Common myeloid progenitor, CD34-positive (primary cell): ENCODE results near the gene DDX3X.
"Not testable (repeated sequence)": the region's sequence is repeated elsewhere in the genome, so short reads cannot be mapped to it uniquely, and the experiment has no call there.

Experiments
- CTCF ChIA-PET: fragments of 350-600 bp; sonication (Branson Sonifier 250); formaldehyde crosslinking; loops from one replicate; lab custom pipeline; 2021; ENCODE audit warnings: antibody characterized with exemption; lab: Charles Lee
- POLR2A ChIA-PET: fragments of 350-600 bp; sonication (Branson Sonifier 250); formaldehyde crosslinking; loops from one replicate; lab custom pipeline; 2021; ENCODE audit warnings: antibody characterized with exemption; lab: Charles Lee
- DNase-seq, 3 donors: peaks; one replicate each; pipeline versions ENCODE4 v3.0.0 to v3.0.0-alpha.2; 2013
- H3K27ac ChIP-seq, 2 experiments: 1 replicate in 1 of 2; 2 replicates in 1 of 2; pipeline ENCODE4 v1.7.0; 2013; ENCODE audit warnings: inconsistent platforms in 2 of 2, low read length in 2 of 2, mild to moderate bottlenecking in 2 of 2, low read depth in 1 of 2, moderate library complexity in 1 of 2; ENCODE audit not compliant: severe bottlenecking in 2 of 2, insufficient read depth in 1 of 2, poor library complexity in 1 of 2
- H3K27me3 ChIP-seq, 5 experiments: replicated peaks in 2 of 5; 1 replicate in 3 of 5; 2 replicates in 2 of 5; pipeline versions ENCODE4 v1.6.1 to v1.7.0; 2013; ENCODE audit warnings: low read length in 4 of 5, mild to moderate bottlenecking in 2 of 5, moderate library complexity in 2 of 5, inconsistent platforms in 1 of 5; ENCODE audit not compliant: insufficient read depth in 5 of 5, control insufficient read depth in 4 of 5
- H3K36me3 ChIP-seq, 4 experiments: 1 replicate in 2 of 4; 2 replicates in 2 of 4; pipeline versions ENCODE4 v1.6.1 to v1.7.0; 2013; ENCODE audit warnings: low read length in 3 of 4, control low read depth in 1 of 4, mild to moderate bottlenecking in 1 of 4; ENCODE audit not compliant: control insufficient read depth in 4 of 4, insufficient read depth in 4 of 4
- H3K4me1 ChIP-seq, 4 experiments: 1 replicate in 3 of 4; 2 replicates in 1 of 4; pipeline versions ENCODE4 v1.6.1 to v1.7.1; 2013; ENCODE audit warnings: low read length in 3 of 4, mild to moderate bottlenecking in 3 of 4, control low read depth in 1 of 4, inconsistent platforms in 1 of 4, moderate library complexity in 1 of 4; ENCODE audit not compliant: control insufficient read depth in 4 of 4, insufficient read depth in 4 of 4; ENCODE audit errors: control extremely low read depth in 1 of 4
- H3K4me3 ChIP-seq, 7 experiments: 1 replicate in 4 of 7; 2 replicates in 3 of 7; pipeline versions ENCODE4 v1.5.1 to v1.7.0; 2013; ENCODE audit warnings: mild to moderate bottlenecking in 7 of 7, low read length in 6 of 7, moderate library complexity in 6 of 7, inconsistent platforms in 2 of 7, low read depth in 2 of 7, control low read depth in 1 of 7; ENCODE audit not compliant: insufficient read depth in 4 of 7, control insufficient read depth in 1 of 7; ENCODE audit errors: extremely low read depth in 1 of 7
- H3K9me3 ChIP-seq, 5 experiments: 1 replicate in 4 of 5; 2 replicates in 1 of 5; pipeline versions ENCODE4 v1.6.1 to v1.7.1; 2013; ENCODE audit warnings: low read length in 4 of 5, mild to moderate bottlenecking in 2 of 5, inconsistent platforms in 1 of 5, low read depth in 1 of 5, moderate library complexity in 1 of 5; ENCODE audit not compliant: control insufficient read depth in 4 of 5, insufficient read depth in 2 of 5; ENCODE audit errors: control extremely low read depth in 1 of 5
- WGBS: methylation state at CpG from one replicate; pipeline ENCODE4 v1.1.5; 2013; ENCODE audit not compliant: insufficient coverage; 5-methylcytosine and 5-hydroxymethylcytosine counted together

Gene DDX3X

DNA sequence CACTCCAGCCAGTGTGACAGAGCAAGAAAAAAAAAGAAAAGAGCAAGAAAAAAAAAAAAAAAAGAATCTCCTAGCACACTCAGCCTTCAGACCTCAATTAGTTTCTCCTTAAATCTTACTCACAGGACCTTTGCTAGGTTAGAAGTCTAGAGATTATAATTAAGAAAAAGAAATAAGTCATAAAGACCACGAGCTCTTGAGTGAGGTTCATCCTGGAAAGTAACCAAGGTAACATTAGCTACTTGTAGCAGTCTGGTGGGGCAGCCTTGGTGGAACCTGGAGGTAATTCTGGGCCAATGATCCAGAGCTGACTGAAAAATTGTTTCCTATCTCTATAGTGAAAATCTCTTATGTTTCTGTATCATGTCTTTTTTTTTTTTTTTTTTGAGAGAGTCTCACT is 21.2 kb upstream of the DDX3X start:
- Histone ChIP-seq H3K4me1 (peaks cover 0 to 16% (median 4%) of the 10 kb centered on the region in 4 experiments), H3K27me3 (peaks cover 0 to 9% (median 0%) of the 10 kb centered on the region in 5 experiments), H3K9me3 (no peaks in the 10 kb centered on the region), H3K36me3 (no peaks in the 10 kb centered on the region), H3K4me3 (no peak overlapping the region), H3K27ac (no peak overlapping the region)
- no peak for DNase-seq
- ChIA-PET POLR2A (no interaction called here), CTCF (interaction anchor here (1.0 kb wide), 1 partner anchor 18 kb away, joined by 3 read pairs; no protein-coding TSS in a partner anchor)
- WGBS: 86% methylated on average over 1 of the region's 1 CpG

DNA sequence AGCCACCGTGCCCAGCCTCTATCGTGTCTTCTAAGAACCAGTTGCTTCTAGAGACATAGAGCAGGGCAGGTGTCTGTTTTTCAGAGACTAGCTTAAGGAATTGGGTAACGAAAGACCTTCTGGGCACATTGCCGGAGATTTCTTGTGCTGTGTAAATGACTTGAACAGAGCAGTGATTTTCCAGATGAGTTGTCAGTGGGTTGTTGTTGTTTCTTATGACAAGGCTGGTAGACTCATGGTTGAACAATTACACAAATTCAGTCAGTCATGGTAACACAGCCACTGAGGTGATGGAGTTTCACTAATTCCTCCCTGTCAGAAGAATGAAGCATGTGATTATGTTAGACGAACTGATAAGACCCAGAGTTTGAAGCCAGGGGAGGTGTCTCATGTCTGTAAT is 20.5 kb upstream of the DDX3X start:
- H3K4me1 ChIP-seq: peaks cover 0 to 16% (median 4%) of the 10 kb centered on the region in 4 experiments
- WGBS: 97% methylated on average over 5 of the region's 5 CpGs
- DNase-seq: no peak
- POLR2A ChIA-PET: no interaction called here
- no peaks in the 10 kb centered on the region for H3K9me3 ChIP-seq
- H3K36me3 ChIP-seq: no peaks in the 10 kb centered on the region
- H3K27me3 ChIP-seq: peaks cover 0 to 9% (median 0%) of the 10 kb centered on the region in 5 experiments
- CTCF ChIA-PET: interaction anchor here (1.0 kb wide), 1 partner anchor 18 kb away, joined by 3 read pairs; no protein-coding TSS in a partner anchor
- no peak overlapping the region for H3K4me3 ChIP-seq
- H3K27ac ChIP-seq: no peak overlapping the region

DNA sequence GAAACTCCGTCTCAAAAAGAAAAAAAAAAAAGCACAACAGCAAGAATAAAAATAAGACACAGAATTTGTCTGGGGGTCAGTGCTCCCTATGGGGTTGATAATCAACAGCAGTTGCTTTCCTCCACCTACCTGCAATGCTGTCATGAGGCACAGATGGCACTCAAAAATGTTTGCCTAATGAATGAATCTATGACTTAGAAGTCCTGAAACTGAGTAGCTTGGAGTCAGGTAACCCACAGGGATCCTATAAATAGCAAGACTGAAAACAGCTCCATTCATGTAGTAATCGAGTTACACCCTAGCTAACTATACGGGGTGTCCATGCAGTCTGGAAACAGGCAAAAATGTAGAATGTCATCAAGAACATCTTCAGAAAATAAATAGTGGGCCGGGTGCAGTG is 19.8 kb upstream of the DDX3X start:
- ChIA-PET CTCF (no interaction called here), POLR2A (no interaction called here)
- no peak overlapping the region for H3K27ac ChIP-seq
- 94% methylated on average over 3 of the region's 4 CpGs for WGBS
- peaks cover 0 to 10% (median 1%) of the 10 kb centered on the region in 4 experiments for H3K4me1 ChIP-seq
- no peaks in the 10 kb centered on the region for H3K9me3 ChIP-seq
- DNase-seq: no peak
- no peak overlapping the region for H3K4me3 ChIP-seq
- H3K36me3 ChIP-seq: no peaks in the 10 kb centered on the region
- peaks cover 0 to 5% (median 0%) of the 10 kb centered on the region in 5 experiments for H3K27me3 ChIP-seq

DNA sequence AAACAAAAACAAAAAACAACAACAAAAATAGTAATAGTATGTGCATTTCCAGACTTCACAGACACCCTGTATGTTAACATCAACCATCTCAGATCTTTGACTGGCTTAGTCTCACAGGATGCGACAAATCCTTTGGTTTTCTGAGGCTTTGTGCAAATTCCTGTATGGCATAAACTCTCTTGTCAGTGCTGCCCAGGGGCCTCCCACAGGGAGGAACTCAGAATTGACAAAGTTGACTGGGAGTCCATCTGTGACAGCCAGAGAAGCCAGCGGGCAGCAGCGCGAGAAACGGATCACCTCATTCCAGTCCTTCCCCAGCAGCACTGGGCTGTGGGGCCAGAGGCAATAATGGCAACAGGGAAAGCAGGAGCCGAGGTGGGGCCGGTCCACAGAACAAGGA is 19.1 kb upstream of the DDX3X start:
- ChIA-PET CTCF (no interaction called here), POLR2A (no interaction called here)
- Histone ChIP-seq H3K4me3 (no peak overlapping the region), H3K9me3 (no peaks in the 10 kb centered on the region), H3K36me3 (no peaks in the 10 kb centered on the region), H3K4me1 (peaks cover 0 to 10% (median under 1%) of the 10 kb centered on the region in 4 experiments), H3K27me3 (peaks cover 0 to 5% (median 0%) of the 10 kb centered on the region in 5 experiments), H3K27ac (no peak overlapping the region)
- DNase-seq: no peak
- 93% methylated on average over 6 of the region's 7 CpGs for WGBS

DNA sequence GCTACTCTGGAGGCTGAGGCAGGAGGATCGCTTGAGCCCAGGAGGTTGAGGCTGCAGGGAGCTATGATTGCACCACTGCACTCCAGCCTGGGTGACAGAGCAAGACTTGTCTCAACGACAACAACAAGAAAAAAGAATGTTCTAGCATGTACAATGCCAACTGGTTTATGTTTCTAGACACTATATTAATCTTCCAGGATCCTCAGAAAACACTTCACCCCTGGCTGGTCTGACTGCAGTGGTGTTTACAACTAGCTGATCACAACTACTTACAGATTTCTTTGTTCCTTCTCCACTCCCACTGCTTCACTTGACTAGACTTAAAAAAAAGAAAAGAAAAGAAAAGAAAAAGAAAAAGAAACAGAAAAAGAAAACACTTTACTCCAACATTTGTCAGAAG is 17.7 kb upstream of the DDX3X start:
- H3K27me3 ChIP-seq, DNase-seq, H3K4me3 ChIP-seq, POLR2A ChIA-PET, H3K9me3 ChIP-seq, H3K36me3 ChIP-seq, H3K27ac ChIP-seq, CTCF ChIA-PET, H3K4me1 ChIP-seq: not testable (repeated sequence)
- WGBS: 93% methylated on average over 2 of the region's 2 CpGs

DNA sequence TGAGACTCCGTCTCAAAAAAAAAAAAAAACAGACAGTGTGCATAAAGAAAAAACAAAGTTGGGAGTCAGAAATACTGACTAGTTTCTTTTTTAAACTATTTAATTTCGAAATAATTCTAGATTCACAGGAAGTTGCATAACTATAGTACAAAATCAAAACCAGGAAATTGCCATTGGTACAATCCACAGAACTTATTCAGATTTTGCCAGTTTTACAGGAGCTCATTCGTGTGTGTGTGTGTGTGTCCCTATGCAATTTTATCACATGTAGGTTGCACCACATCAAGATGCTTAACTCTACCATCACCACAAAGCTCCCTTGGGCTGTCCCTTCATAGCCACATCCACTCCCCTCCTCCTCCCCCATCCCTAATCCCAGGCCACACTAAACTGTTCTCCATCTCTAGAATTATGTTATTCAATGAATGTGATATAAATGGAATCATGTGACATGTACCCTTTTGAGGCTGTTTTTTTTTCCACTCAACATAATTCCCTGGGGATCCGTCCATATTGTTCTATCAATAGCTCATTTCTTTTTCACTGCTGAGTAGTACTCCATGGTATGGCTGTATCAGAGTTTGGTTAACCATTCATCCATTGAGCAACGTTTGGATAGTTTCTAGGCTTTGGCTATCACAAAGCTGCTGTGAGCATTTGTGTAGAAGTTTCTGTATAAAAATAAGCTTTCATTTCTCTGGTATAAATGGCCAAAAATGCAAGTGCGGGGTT is 16.3 kb upstream of the DDX3X start:
- Histone ChIP-seq H3K4me3 (no peak overlapping the region), H3K4me1 (no peaks in the 10 kb centered on the region), H3K36me3 (no peaks in the 10 kb centered on the region), H3K9me3 (no peaks in the 10 kb centered on the region), H3K27ac (no peak overlapping the region), H3K27me3 (peaks cover 0 to 6% (median 0%) of the 10 kb centered on the region in 5 experiments)
- ChIA-PET POLR2A (no interaction called here), CTCF (no interaction called here)
- peak in 2 of 3 donors; percentile 42 to 45 for DNase-seq
- 95% methylated on average over 3 of the region's 6 CpGs for WGBS

DNA sequence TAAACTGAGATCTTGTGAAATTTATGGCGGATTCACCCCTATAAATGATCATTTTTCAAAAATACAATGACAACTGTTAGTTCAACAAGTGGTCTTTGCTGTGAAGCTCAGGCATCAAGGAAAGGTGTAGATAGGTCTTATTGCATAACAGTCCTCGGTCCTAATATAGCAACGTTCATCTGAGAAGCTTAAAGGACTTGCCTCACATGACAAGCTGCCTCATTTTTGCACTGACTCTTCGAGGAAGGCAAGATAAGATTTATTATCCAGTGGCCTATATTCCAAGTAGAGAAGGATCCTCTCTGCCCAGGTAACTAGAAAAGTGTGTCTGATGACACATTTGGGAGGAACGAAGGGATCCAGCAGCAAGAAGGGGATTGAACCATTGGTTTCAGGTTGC is 13.6 kb upstream of the DDX3X start:
- DNase-seq: no peak
- POLR2A ChIA-PET: no interaction called here
- Histone ChIP-seq H3K9me3 (no peaks in the 10 kb centered on the region), H3K4me3 (no peak overlapping the region), H3K27ac (no peak overlapping the region), H3K4me1 (peaks cover 0 to 3% (median 1%) of the 10 kb centered on the region in 4 experiments), H3K27me3 (peaks cover 0 to 7% (median 0%) of the 10 kb centered on the region in 5 experiments), H3K36me3 (no peaks in the 10 kb centered on the region)
- CTCF ChIA-PET: no interaction called here
- 72% methylated on average over 4 of the region's 5 CpGs for WGBS
